Prostate gland (tissue), 2 donors: ENCODE data around the gene TMEM43. TPM values are rescaled to one million over a fixed set of nuclear protein-coding genes. Genes with fewer than 3 reads are reported as not detected.
"Not testable (repeated sequence)": the region's sequence is repeated elsewhere in the genome, so short reads cannot be mapped to it uniquely, and the experiment has no call there.

Source experiments
- DNase-seq: peaks from one replicate; pipeline ENCODE4 v3.0.0-alpha.2; 2019; ENCODE audit warnings: low spot score
- H3K27ac ChIP-seq, 2 donors: fragments of 200-600 bp; sonication (generic); 2 replicates each; pipeline ENCODE4 v1.5.1; 2017 to 2019
- H3K27me3 ChIP-seq: fragments of 200-600 bp; sonication (generic); replicated peaks from 2 replicates; pipeline ENCODE4 v1.5.1; 2019; ENCODE audit not compliant: insufficient read depth
- H3K36me3 ChIP-seq, 2 donors: fragments of 200-600 bp; sonication (generic); 1 replicate in 1 of 2; 2 replicates in 1 of 2; pipeline versions ENCODE4 v1.5.1 to v1.8.1; 2017 to 2019
- H3K4me1 ChIP-seq: fragments of 200-600 bp; sonication (generic); replicated peaks from 2 replicates; pipeline ENCODE4 v1.5.1; 2019
- H3K4me3 ChIP-seq, 2 donors: fragments of 200-600 bp; sonication (generic); 2 replicates each; pipeline ENCODE4 v1.5.1; 2017 to 2019
- H3K9me3 ChIP-seq: fragments of 200-600 bp; sonication (generic); 2 replicates; pipeline ENCODE4 v1.5.1; 2017
- POLR2A ChIP-seq: fragments of 450-650 bp; IDR thresholded peaks from one replicate; pipeline ENCODE4 v1.6.1; 2016; ENCODE audit warnings: antibody characterized with exemption, mild to moderate bottlenecking
- POLR2AphosphoS5 ChIP-seq: sonication (generic); formaldehyde crosslinking; IDR thresholded peaks from one replicate; pipeline ENCODE4 v1.6.1; 2017; ENCODE audit warnings: antibody characterized with exemption
- WGBS: methylation state at CpG from one replicate; pipeline ENCODE4 v1.1.5; 2018; 5-methylcytosine and 5-hydroxymethylcytosine counted together
- intact Hi-C: fragments of 100-400 bp; cut with DNase I; formaldehyde crosslinking; loops from one replicate; pipeline ENCODE4 v1.14.2; 2022
- total RNA-seq, 2 donors: library from RNA; depleted of rRNA; stranded (reverse); fragments of >200 nt; gene quantifications; one replicate each; pipeline ENCODE4 v1.1.0, GENCODE V29; 2016
- TF ChIP-seq, protein P1 (sequence below), 4 experiments: fragments of 200-600 bp in 2 of 4; fragments of 450-650 bp in 2 of 4; sonication (generic) in 2 of 4; IDR thresholded peaks; 1 replicate in 3 of 4; 2 replicates in 1 of 4; pipeline ENCODE4 v1.5.1; 2016 to 2019; ENCODE audit warnings: antibody characterized with exemption in 4 of 4, mild to moderate bottlenecking in 2 of 4, moderate library complexity in 2 of 4

TMEM43 gene
- total RNA-seq, 2 donors from 2014 or later = 56.8 to 80.5 TPM

DNA sequence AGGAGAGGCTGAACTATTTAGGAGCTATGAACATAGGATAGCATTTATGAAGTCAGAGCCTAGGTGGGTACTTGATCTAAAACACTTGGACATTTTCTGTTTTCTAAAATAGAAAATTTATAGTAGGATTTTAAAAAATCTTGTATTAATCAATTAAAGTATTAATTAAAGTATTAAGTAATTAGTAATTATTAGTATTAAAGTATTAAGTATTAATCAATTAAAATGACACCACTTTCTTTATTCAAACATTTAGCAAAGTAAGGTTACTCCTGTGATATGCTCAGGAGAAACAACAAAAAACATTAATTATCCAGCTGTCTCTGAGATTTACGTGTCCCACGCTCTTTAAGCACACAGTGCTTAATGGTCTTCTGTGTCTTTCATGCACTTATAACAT, 32.4 kb upstream of the TMEM43 start:
- TF ChIP-seq POLR2AphosphoS5 (no peak), POLR2A (no peak)
- TF ChIP-seq, protein P1, sequence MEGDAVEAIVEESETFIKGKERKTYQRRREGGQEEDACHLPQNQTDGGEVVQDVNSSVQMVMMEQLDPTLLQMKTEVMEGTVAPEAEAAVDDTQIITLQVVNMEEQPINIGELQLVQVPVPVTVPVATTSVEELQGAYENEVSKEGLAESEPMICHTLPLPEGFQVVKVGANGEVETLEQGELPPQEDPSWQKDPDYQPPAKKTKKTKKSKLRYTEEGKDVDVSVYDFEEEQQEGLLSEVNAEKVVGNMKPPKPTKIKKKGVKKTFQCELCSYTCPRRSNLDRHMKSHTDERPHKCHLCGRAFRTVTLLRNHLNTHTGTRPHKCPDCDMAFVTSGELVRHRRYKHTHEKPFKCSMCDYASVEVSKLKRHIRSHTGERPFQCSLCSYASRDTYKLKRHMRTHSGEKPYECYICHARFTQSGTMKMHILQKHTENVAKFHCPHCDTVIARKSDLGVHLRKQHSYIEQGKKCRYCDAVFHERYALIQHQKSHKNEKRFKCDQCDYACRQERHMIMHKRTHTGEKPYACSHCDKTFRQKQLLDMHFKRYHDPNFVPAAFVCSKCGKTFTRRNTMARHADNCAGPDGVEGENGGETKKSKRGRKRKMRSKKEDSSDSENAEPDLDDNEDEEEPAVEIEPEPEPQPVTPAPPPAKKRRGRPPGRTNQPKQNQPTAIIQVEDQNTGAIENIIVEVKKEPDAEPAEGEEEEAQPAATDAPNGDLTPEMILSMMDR (IDR thresholded peaks at IDR 0.05) = no peak
- Histone ChIP-seq H3K9me3 (no peaks in the 10 kb centered on the region), H3K27ac (no peak overlapping the region), H3K27me3 (no peaks in the 10 kb centered on the region), H3K36me3 (no peaks in the 10 kb centered on the region), H3K4me1 (no peaks in the 10 kb centered on the region), H3K4me3 (no peak overlapping the region)
- WGBS = 90% methylated on average over 2 of the region's 2 CpGs
- DNase-seq = no peak
- intact Hi-C loops = no loop called here

DNA sequence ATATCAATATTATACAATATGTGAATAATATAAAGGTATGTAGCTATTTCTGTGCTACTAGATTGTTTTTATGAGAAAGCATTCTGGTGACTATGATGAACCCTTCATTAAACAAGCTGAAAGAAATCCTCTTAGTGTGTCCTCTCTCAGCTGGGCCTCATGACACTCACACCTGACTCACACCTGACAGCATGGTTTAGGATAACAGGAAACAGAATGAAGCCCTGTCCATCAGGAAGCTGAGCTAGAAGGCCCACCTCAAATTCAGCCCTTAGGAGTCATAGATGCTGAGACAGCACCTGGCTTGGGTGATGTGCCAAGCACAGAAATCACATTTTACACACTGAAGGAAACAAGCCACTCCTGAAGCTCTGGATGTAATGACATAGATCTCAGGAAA, 31.0 kb upstream of the TMEM43 start:
- Histone ChIP-seq H3K9me3 (no peaks in the 10 kb centered on the region), H3K27me3 (no peaks in the 10 kb centered on the region), H3K36me3 (no peaks in the 10 kb centered on the region), H3K4me1 (no peaks in the 10 kb centered on the region), H3K27ac (no peak overlapping the region), H3K4me3 (no peak overlapping the region)
- TF ChIP-seq, protein P1 (IDR thresholded peaks at IDR 0.05) = no peak
- no peak for TF ChIP-seq POLR2A
- intact Hi-C loops = no loop called here
- DNase-seq = no peak

DNA sequence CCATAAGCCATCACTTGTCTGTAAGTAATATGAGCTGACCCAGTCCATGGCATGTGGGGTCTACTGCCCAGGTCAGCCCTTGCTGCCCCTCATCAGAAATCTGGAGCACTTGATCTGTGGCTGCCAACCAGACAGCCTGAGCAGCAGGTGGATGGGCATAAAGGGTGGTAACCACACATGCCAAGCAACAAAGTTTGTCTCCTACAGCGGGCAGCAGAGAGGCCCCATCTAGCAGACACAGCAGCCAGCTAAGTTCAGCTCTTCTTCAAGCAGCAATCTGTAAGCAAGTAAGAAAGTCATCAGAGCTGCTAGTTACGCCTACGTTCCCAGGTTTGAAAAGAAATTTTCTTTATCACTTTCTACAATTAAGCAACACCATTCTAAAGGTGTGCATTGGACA, 28.1 kb upstream of the TMEM43 start:
- H3K4me1 ChIP-seq = no peaks in the 10 kb centered on the region
- intact Hi-C loops = no loop called here

DNA sequence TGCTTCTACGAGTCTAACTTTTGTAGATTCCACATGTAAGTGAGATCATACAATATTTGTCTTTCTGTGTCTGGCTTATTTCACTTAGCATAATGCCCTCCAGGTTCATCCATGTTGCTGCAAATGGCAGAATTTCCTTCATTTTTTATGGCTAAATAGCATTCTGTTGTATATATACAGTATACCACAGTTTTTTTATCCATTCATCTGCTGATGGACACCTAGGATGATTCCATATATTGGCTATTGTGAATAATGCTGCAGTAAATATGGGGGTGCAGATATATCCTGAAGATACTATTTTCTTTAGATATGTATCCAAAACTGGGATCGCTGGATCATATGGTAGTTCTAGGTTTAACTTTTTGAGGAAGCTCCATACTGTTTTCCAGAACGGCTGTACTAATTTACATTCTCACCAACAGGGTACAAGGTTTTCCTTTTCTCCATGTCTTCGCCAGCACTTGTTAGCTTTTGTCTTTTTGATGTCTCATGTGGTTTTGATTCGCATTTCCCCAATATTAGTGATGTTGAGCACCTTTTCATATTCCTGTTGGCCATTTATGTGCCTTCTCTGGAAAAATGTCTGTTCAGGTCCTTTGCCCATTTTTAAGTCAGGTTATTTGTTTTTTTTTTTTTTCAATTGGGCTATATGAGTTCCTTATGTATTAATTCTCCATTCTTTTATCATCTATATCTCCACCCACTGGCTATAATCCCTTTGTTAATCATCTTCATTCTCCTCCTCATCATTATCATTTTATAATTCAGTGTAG, 27.0 kb upstream of the TMEM43 start:
- Histone ChIP-seq H3K27ac (no peak overlapping the region), H3K36me3 (no peaks in the 10 kb centered on the region), H3K27me3 (no peaks in the 10 kb centered on the region), H3K9me3 (no peaks in the 10 kb centered on the region), H3K4me1 (no peaks in the 10 kb centered on the region), H3K4me3 (no peak overlapping the region)
- no peak for DNase-seq
- intact Hi-C loops = no loop called here
- TF ChIP-seq, protein P1 (IDR thresholded peaks at IDR 0.05) = no peak
- TF ChIP-seq POLR2AphosphoS5 (no peak), POLR2A (no peak)
- 97% methylated on average over 5 of the region's 5 CpGs for WGBS

More for the DNA sequence above, 28.1 kb upstream of the TMEM43 start:
- Histone ChIP-seq H3K9me3 (no peaks in the 10 kb centered on the region), H3K36me3 (no peaks in the 10 kb centered on the region), H3K4me3 (no peak overlapping the region), H3K27ac (no peak overlapping the region), H3K27me3 (no peaks in the 10 kb centered on the region)
- WGBS = 92% methylated on average over 3 of the region's 3 CpGs
- DNase-seq = no peak
- TF ChIP-seq POLR2AphosphoS5 = no peak
- TF ChIP-seq, protein P1 (IDR thresholded peaks at IDR 0.05) = no peak
- no peak for TF ChIP-seq POLR2A

DNA sequence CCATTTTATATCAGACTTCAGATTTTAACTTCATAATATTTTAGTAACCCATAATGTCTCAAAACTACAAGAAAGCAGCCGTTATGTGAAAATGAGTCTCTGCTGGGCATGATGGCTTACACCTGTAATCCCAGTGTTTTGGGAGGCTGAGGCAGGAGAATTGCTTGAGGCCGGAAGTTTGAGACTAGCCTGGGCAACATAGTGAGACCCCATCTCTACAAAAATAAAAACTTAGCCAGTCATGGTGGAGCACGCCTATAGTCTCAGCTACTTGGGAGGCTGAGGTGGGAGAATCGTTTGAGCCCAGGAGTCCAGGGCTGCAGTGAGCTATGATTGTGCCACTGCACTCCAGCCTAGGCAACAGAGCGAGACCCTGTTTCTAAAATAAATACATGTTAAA, 15.0 kb upstream of the TMEM43 start:
- WGBS = 97% methylated on average over 5 of the region's 5 CpGs
- H3K27ac ChIP-seq, H3K27me3 ChIP-seq, DNase-seq, intact Hi-C loops, H3K36me3 ChIP-seq, H3K4me3 ChIP-seq, H3K4me1 ChIP-seq, H3K9me3 ChIP-seq: not testable (repeated sequence)
